ENCODE data around the gene NUP107.

Gene NUP107

DNA sequence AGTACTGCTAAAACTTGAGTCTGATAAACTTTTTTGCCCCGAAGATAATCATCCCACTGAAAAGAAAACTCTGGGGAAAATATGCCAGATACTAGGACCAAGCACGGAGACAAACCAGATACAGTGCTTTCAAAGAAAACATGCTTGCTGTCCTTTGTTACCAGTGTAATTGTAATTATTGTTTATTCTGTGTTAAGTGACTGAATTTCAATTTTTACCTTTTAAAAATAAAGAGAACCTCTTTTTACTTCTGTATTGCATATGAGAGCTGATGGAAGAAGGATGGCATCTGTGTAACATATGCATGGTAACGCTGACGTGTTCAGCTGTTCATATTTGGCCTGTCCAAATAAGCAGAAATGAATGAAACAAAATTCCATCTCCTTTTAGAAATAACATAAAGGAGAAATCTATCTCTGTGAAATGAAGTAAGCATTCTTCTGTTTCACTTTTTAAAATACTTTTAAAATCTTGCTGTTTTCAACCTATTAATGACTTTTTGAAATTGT is 81.7 kb downstream of the NUP107 start:
- no peaks in the 10 kb centered on the region for H3K4me1 ChIP-seq (ENCODE audit: insufficient read depth, poor library complexity, severe bottlenecking)
- H3K27me3 ChIP-seq (ENCODE audit: insufficient read depth, poor library complexity, severe bottlenecking) = no peaks in the 10 kb centered on the region
- ATAC-seq (ENCODE audit: low read depth) (no peak), DNase-seq (ENCODE audit: low spot score) (no peak)
- H3K9me3 ChIP-seq (ENCODE audit: severe bottlenecking) = no peaks in the 10 kb centered on the region
- TF ChIP-seq, protein P1, sequence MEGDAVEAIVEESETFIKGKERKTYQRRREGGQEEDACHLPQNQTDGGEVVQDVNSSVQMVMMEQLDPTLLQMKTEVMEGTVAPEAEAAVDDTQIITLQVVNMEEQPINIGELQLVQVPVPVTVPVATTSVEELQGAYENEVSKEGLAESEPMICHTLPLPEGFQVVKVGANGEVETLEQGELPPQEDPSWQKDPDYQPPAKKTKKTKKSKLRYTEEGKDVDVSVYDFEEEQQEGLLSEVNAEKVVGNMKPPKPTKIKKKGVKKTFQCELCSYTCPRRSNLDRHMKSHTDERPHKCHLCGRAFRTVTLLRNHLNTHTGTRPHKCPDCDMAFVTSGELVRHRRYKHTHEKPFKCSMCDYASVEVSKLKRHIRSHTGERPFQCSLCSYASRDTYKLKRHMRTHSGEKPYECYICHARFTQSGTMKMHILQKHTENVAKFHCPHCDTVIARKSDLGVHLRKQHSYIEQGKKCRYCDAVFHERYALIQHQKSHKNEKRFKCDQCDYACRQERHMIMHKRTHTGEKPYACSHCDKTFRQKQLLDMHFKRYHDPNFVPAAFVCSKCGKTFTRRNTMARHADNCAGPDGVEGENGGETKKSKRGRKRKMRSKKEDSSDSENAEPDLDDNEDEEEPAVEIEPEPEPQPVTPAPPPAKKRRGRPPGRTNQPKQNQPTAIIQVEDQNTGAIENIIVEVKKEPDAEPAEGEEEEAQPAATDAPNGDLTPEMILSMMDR (IDR thresholded peaks at IDR 0.05; ENCODE audit: poor library complexity, severe bottlenecking) = no peak
- no peak overlapping the region for H3K27ac ChIP-seq (ENCODE audit: poor library complexity, severe bottlenecking)
- no peak overlapping the region for H3K4me3 ChIP-seq (ENCODE audit: severe bottlenecking)
- peaks cover 14% of the 10 kb centered on the region for H3K36me3 ChIP-seq (ENCODE audit: low read depth)

DNA sequence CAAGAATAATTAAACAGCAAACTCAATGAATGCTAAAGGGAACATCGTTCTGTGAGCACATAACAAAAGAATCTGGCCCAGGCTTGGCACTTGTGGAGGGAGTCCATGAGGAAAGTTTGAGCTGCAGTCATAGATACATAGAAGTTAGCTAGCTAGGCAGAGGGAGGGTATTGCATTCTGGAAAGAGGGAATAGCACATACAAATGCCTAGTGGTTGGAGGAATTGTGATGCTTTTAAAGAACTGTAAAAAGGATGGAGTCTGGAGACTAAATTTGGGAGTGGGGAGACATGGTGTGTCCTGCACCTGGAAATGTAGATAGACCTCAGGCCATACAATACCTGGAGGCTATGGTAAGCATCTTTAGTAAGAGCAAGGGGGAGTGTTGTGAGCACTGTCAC is 83.2 kb downstream of the NUP107 start:
- TF ChIP-seq, protein P1 (IDR thresholded peaks at IDR 0.05; ENCODE audit: poor library complexity, severe bottlenecking) = no peak
- no peaks in the 10 kb centered on the region for H3K9me3 ChIP-seq (ENCODE audit: severe bottlenecking)
- peaks cover 7% of the 10 kb centered on the region for H3K36me3 ChIP-seq (ENCODE audit: low read depth)
- DNase-seq (ENCODE audit: low spot score) (no peak), ATAC-seq (ENCODE audit: low read depth) (no peak)
- no peak overlapping the region for H3K27ac ChIP-seq (ENCODE audit: poor library complexity, severe bottlenecking)
- H3K4me1 ChIP-seq (ENCODE audit: insufficient read depth, poor library complexity, severe bottlenecking) = no peaks in the 10 kb centered on the region
- H3K27me3 ChIP-seq (ENCODE audit: insufficient read depth, poor library complexity, severe bottlenecking) = no peaks in the 10 kb centered on the region
- no peak overlapping the region for H3K4me3 ChIP-seq (ENCODE audit: severe bottlenecking)

DNA sequence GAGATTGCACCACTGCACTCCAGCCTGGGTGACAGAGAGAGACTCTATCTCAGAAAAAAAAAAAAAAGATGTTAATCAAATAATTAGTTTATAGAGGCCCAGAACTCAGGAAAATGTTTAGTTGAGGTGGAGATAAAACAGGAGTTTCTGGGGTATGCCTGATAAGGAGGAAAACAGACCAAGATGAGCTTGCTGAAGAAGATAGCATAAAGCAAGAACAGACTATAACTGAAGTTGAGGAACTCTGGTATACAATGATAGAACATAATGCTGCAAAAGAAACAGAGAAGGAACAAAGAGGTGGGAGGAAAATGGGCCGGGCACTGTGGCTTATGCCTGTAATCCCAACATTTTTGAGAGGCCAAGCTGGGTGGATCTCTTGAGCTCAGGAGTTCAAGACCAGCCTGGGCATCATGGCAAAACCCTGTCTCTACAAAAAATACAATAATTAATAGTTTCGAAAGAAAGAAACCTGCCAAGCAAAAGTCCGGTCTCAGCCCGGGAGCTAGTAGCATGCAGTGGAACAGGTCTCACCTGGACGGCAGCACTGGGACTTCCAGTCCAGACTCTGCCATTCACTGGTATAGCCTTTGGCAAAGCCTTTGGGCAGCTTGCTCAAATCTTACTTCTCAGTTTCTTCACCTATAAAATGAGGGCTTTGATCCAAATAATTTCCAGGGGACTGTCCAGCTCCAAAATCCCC is 84.6 kb downstream of the NUP107 start:
- no peak overlapping the region for H3K27ac ChIP-seq (ENCODE audit: poor library complexity, severe bottlenecking)
- no peaks in the 10 kb centered on the region for H3K9me3 ChIP-seq (ENCODE audit: severe bottlenecking)
- H3K36me3 ChIP-seq (ENCODE audit: low read depth) = peaks cover 7% of the 10 kb centered on the region
- no peak for ATAC-seq (ENCODE audit: low read depth)
- no peaks in the 10 kb centered on the region for H3K27me3 ChIP-seq (ENCODE audit: insufficient read depth, poor library complexity, severe bottlenecking)
- TF ChIP-seq, protein P1 (IDR thresholded peaks at IDR 0.05; ENCODE audit: poor library complexity, severe bottlenecking) = no peak
- DNase-seq (ENCODE audit: low spot score) = no peak
- no peaks in the 10 kb centered on the region for H3K4me1 ChIP-seq (ENCODE audit: insufficient read depth, poor library complexity, severe bottlenecking)
- no peak overlapping the region for H3K4me3 ChIP-seq (ENCODE audit: severe bottlenecking)

DNA sequence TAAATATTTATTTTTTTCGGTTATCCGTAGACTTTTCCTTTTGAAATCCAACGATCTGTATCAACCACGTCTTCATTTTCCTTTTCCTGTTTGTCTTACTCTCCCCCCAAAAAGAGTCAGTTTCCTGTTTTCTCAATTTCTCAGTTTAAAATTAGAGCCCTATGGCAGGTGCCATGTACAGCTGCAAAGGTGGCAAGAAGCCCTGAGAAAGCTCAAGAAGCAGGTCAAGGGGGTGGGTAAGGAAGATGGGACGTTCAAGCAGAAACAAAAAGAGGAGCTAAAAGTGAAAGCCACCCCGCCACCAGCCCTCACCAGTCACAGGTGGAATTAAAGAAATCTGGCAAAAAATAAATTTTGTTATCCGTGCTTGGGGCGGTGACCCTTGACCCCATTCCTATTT is 85.9 kb downstream of the NUP107 start:
- H3K27ac ChIP-seq (ENCODE audit: poor library complexity, severe bottlenecking) = no peak overlapping the region
- ATAC-seq (ENCODE audit: low read depth) = no peak
- no peaks in the 10 kb centered on the region for H3K27me3 ChIP-seq (ENCODE audit: insufficient read depth, poor library complexity, severe bottlenecking)
- H3K4me1 ChIP-seq (ENCODE audit: insufficient read depth, poor library complexity, severe bottlenecking) = no peaks in the 10 kb centered on the region
- no peaks in the 10 kb centered on the region for H3K36me3 ChIP-seq (ENCODE audit: low read depth)
- DNase-seq (ENCODE audit: low spot score) = no peak
- no peak overlapping the region for H3K4me3 ChIP-seq (ENCODE audit: severe bottlenecking)
- no peaks in the 10 kb centered on the region for H3K9me3 ChIP-seq (ENCODE audit: severe bottlenecking)
- TF ChIP-seq, protein P1 (IDR thresholded peaks at IDR 0.05; ENCODE audit: poor library complexity, severe bottlenecking) = no peak

DNA sequence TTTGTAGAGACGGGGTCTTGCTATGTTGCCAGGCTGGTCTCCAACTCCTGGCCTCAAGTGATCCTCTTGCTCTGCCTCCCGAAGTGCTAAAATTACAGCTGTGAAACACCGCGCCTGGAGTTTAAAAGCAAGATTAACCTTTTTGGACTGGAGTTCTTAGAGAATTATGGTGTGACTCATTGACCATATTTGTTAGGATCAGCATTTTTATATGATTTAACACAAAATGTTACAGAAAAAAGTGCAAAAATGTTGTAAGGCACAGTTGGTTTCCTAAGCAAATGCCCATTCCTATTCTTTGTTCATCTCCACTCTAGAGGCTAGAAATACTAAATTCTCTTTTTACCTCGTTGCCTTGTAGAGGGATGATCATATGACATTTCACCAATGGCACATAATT is 86.8 kb downstream of the NUP107 start:
- no peaks in the 10 kb centered on the region for H3K9me3 ChIP-seq (ENCODE audit: severe bottlenecking)
- DNase-seq (ENCODE audit: low spot score) (no peak), ATAC-seq (ENCODE audit: low read depth) (no peak)
- H3K36me3 ChIP-seq (ENCODE audit: low read depth) = no peaks in the 10 kb centered on the region
- H3K27ac ChIP-seq (ENCODE audit: poor library complexity, severe bottlenecking) = no peak overlapping the region
- H3K4me1 ChIP-seq (ENCODE audit: insufficient read depth, poor library complexity, severe bottlenecking) = no peaks in the 10 kb centered on the region
- TF ChIP-seq, protein P1 (IDR thresholded peaks at IDR 0.05; ENCODE audit: poor library complexity, severe bottlenecking) = no peak
- no peaks in the 10 kb centered on the region for H3K27me3 ChIP-seq (ENCODE audit: insufficient read depth, poor library complexity, severe bottlenecking)
- no peak overlapping the region for H3K4me3 ChIP-seq (ENCODE audit: severe bottlenecking)
